ENCODE results near the gene HOXD8.

Gene HOXD8

GRCh38 chr2:176128172-176128981, 1.1 kb upstream of the HOXD8 start:
- in situ Hi-C loops (cut with MboI; ENCODE audit: low sequenced_read_pairs, unreplicated experiment): loop anchor here (10.0 to 25.0 kb wide), 2 partner anchors 684 to 1026 kb away; no protein-coding TSS in a partner anchor

DNA sequence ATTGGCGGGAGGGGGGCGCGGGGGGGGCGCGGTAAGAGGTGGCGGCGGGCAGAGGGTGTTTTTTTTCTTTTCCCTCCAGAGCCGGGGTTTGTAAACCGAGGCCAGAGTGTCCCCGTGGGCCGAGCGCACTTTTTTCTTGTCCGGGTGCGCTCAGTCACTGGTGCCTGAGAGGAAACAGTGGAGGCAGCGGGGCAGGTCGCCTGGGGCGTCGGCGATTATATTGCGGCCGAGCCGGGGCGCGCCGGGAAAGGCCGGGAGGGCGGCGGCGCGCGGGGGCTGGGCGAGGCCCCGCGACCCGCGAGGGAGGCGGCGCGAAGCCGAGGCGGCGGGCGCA, 275 bp downstream of the HOXD8 start:
- no peak for DNase-seq (ENCODE audit: low spot score)
- in situ Hi-C loops (cut with MboI; ENCODE audit: low sequenced_read_pairs, unreplicated experiment): loop anchor here (10.0 to 25.0 kb wide), 2 partner anchors 683 to 1025 kb away; no protein-coding TSS in a partner anchor
- TF ChIP-seq, protein P1, sequence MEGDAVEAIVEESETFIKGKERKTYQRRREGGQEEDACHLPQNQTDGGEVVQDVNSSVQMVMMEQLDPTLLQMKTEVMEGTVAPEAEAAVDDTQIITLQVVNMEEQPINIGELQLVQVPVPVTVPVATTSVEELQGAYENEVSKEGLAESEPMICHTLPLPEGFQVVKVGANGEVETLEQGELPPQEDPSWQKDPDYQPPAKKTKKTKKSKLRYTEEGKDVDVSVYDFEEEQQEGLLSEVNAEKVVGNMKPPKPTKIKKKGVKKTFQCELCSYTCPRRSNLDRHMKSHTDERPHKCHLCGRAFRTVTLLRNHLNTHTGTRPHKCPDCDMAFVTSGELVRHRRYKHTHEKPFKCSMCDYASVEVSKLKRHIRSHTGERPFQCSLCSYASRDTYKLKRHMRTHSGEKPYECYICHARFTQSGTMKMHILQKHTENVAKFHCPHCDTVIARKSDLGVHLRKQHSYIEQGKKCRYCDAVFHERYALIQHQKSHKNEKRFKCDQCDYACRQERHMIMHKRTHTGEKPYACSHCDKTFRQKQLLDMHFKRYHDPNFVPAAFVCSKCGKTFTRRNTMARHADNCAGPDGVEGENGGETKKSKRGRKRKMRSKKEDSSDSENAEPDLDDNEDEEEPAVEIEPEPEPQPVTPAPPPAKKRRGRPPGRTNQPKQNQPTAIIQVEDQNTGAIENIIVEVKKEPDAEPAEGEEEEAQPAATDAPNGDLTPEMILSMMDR (IDR thresholded peaks at IDR 0.05; ENCODE audit: borderline replicate concordance, control extremely low read depth, extremely low read depth, insufficient read depth, missing control alignments): no peak

More at GRCh38 chr2:176128172-176128981, 1.1 kb upstream of the HOXD8 start:
- no peak for DNase-seq (ENCODE audit: low spot score)
- TF ChIP-seq, protein P1 (IDR thresholded peaks at IDR 0.05; ENCODE audit: borderline replicate concordance, control extremely low read depth, extremely low read depth, insufficient read depth, missing control alignments): no peak

- TF ChIP-seq, protein P1 (IDR thresholded peaks at IDR 0.05; ENCODE audit: borderline replicate concordance, control extremely low read depth, extremely low read depth, insufficient read depth, missing control alignments): no peak
- no peak for DNase-seq (ENCODE audit: low spot score)
- in situ Hi-C loops (cut with MboI; ENCODE audit: low sequenced_read_pairs, unreplicated experiment): loop anchor here (25.0 kb wide), 1 partner anchor 682 kb away; no protein-coding TSS in a partner anchor
These were observed 847 bp downstream of the HOXD8 start for GRCh38 chr2:176130147-176130956.

DNA sequence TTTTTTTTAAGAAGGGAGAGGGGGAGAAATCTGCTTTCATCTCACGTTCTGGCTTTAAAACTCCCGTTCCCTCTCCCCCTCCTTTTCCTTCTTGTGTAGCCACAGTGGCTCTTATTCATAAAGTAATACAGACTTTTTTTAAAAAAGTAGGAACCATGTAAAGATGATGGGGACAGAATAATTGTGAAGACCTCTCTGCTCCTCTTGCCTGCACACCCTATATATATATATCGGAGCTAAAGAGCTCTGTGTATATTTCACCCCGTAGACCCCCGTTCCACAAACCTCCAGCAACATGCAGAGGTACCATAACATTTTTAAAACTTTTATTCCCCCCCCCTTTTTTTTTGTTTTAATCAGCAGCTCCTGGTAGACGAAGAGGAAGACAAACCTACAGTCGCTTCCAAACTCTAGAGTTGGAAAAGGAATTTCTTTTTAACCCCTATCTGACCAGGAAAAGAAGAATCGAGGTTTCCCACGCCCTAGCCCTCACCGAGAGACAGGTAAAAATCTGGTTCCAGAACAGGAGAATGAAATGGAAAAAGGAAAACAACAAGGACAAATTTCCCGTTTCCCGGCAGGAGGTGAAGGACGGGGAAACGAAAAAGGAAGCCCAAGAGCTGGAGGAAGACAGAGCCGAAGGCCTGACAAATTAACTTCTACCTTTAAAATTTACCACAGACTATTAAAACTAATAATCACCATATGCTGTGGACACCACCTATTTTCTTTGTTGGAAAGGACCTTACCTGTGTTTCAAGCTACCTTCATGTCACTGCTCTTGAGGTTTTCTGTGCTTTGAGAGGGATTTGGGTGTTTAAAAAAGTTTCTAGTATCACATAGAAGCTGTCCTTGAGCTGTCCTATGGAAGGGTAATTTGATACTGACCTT, 1.7 kb downstream of the HOXD8 start:
- TF ChIP-seq, protein P1 (IDR thresholded peaks at IDR 0.05; ENCODE audit: borderline replicate concordance, control extremely low read depth, extremely low read depth, insufficient read depth, missing control alignments): no peak
- in situ Hi-C loops (cut with MboI; ENCODE audit: low sequenced_read_pairs, unreplicated experiment): loop anchor here (25.0 kb wide), 1 partner anchor 681 kb away; no protein-coding TSS in a partner anchor

GRCh38 chr2:176131848-176132158, 2.3 kb downstream of the HOXD8 start:
- DNase-seq (ENCODE audit: low spot score): no peak
- in situ Hi-C loops (cut with MboI; ENCODE audit: low sequenced_read_pairs, unreplicated experiment): loop anchor here (25.0 kb wide), 1 partner anchor 680 kb away; no protein-coding TSS in a partner anchor
- TF ChIP-seq, protein P1 (IDR thresholded peaks at IDR 0.05; ENCODE audit: borderline replicate concordance, control extremely low read depth, extremely low read depth, insufficient read depth, missing control alignments): no peak

More for the DNA sequence above, 1.7 kb downstream of the HOXD8 start:
- no peak for DNase-seq (ENCODE audit: low spot score)
